ENCODE measurements around the gene TRIM31. TPM values are rescaled to one million over a fixed set of nuclear protein-coding genes. Genes with fewer than 3 reads are reported as not detected.

TRIM31 gene
- total and polyA plus RNA-seq, 2 experiments from 2014 or later = not detected

DNA sequence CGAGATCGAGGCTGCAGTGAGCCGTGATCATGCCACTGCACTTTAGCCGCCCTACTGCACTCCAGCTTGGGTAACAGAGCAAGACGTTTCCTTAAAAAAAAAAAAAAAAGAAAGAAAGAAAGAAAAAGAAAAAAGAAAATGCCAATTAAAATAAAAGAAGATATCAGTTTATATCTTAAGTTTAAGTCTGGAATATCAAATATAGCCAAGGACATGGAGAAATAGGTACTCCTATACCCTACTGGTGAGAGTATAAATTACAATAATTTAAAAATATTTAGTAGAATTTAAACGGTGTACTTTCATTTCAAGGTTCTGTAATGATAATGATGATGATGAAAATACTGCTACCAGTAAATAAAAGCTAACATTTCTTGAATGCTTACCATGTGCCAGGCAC lies 3.8 kb upstream of the TRIM31 start:
- 0 out of 2 replicates have a peak, but pooled peaks cover 3% of the 10 kb centered on the region for H3K4me1 ChIP-seq (ENCODE audit: insufficient read depth)
- no peak overlapping the region for H3K27ac ChIP-seq
- no peak overlapping the region for H3K9ac ChIP-seq
- H3K9me2 ChIP-seq (ENCODE audit: insufficient read depth) = no peaks in the 10 kb centered on the region
- no peaks in the 10 kb centered on the region for H3K9me3 ChIP-seq (ENCODE audit: low read depth)
- H3K4me3 ChIP-seq = no peak overlapping the region
- no peak overlapping the region for H3K4me2 ChIP-seq (ENCODE audit: unreplicated experiment)
- H3K36me3 ChIP-seq (ENCODE audit: low read depth) = no peaks in the 10 kb centered on the region
- DNase-seq = no peak
- TF ChIP-seq EZH2phosphoT487 (IDR thresholded peaks at IDR 0.05; ENCODE audit: insufficient read depth, low read depth) (no peak), EZH2 (IDR thresholded peaks at IDR 0.05; ENCODE audit: insufficient read depth, poor library complexity, severe bottlenecking) (no peak)
- H3K27me3 ChIP-seq (replicated peaks; ENCODE audit: insufficient read depth) = peaks cover 24% of the 10 kb centered on the region
- in situ Hi-C loops (cut with MboI) = no loop called here
- 57 to 60% methylated on average over 6 of the region's 6 CpGs for WGBS, 2 experiments (ENCODE audit: low coverage in 1 of 2, low lambda C conversion rate in 2 of 2, missing lambda C conversion rate in 2 of 2)
- H4K20me1 ChIP-seq (ENCODE audit: insufficient read depth) = no peaks in the 10 kb centered on the region
- no peak overlapping the region for H2AFZ ChIP-seq
- no peaks in the 10 kb centered on the region for H3K79me2 ChIP-seq (ENCODE audit: insufficient read depth)
- H3F3A ChIP-seq (ENCODE audit: insufficient read depth) = no peaks in the 10 kb centered on the region

DNA sequence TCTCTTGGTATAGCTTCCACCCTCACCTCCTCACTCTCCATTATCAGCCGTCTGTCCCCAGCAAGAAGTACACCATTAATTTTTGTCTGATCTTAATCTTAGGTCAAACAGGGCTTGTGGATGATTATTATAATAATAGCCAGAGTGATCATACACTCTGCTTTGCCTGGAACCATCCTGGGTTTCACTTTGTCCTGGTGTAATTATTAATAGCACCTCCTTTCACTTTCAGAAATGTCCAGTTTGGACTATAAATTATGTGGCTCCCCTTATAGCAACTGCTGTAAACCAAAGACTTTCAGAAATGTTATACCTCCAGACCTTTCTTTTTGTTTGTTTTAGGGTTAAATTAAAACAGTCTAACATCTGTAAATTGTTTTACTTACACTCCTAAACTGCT lies 951 bp upstream of the TRIM31 start:
- Histone ChIP-seq H3K9me3 (ENCODE audit: low read depth) (no peaks in the 10 kb centered on the region), H3K36me3 (ENCODE audit: low read depth) (no peaks in the 10 kb centered on the region), H3K79me2 (ENCODE audit: insufficient read depth) (no peaks in the 10 kb centered on the region), H3K4me1 (ENCODE audit: insufficient read depth) (no peaks in the 10 kb centered on the region), H3K27ac (no peak overlapping the region), H3F3A (ENCODE audit: insufficient read depth) (no peaks in the 10 kb centered on the region), H3K9ac (no peak overlapping the region), H3K9me2 (ENCODE audit: insufficient read depth) (no peaks in the 10 kb centered on the region), H3K4me3 (no peak overlapping the region), H3K27me3 (replicated peaks; ENCODE audit: insufficient read depth) (peaks cover 47% of the 10 kb centered on the region), H3K4me2 (ENCODE audit: unreplicated experiment) (no peak overlapping the region), H4K20me1 (ENCODE audit: insufficient read depth) (no peaks in the 10 kb centered on the region), H2AFZ (no peak overlapping the region)
- in situ Hi-C loops (cut with MboI) = no loop called here
- TF ChIP-seq EZH2 (IDR thresholded peaks at IDR 0.05; ENCODE audit: insufficient read depth, poor library complexity, severe bottlenecking) (no peak), EZH2phosphoT487 (IDR thresholded peaks at IDR 0.05; ENCODE audit: insufficient read depth, low read depth) (no peak)
- 21 to 29% methylated on average over 1 of the region's 1 CpG for WGBS, 2 experiments (ENCODE audit: low coverage in 1 of 2, low lambda C conversion rate in 2 of 2, missing lambda C conversion rate in 2 of 2)
- no peak for DNase-seq

- 53 to 57% methylated on average over 10 of the region's 10 CpGs for WGBS, 2 experiments (ENCODE audit: low coverage in 1 of 2, low lambda C conversion rate in 2 of 2, missing lambda C conversion rate in 2 of 2)
Observed at GRCh38 chr6:30112402-30112994, 392 bp downstream of the TRIM31 start.

GRCh38 chr6:30111266-30111856 lies 1.5 kb downstream of the TRIM31 start:
- H2AFZ ChIP-seq = no peak overlapping the region
- H3F3A ChIP-seq (ENCODE audit: insufficient read depth) = no peaks in the 10 kb centered on the region
- H3K9ac ChIP-seq = no peak overlapping the region
- no peaks in the 10 kb centered on the region for H3K4me1 ChIP-seq (ENCODE audit: insufficient read depth)
- H3K79me2 ChIP-seq (ENCODE audit: insufficient read depth) = no peaks in the 10 kb centered on the region
- in situ Hi-C loops (cut with MboI) = no loop called here
- H3K9me2 ChIP-seq (ENCODE audit: insufficient read depth) = no peaks in the 10 kb centered on the region
- no peak for DNase-seq
- H4K20me1 ChIP-seq (ENCODE audit: insufficient read depth) = no peaks in the 10 kb centered on the region
- H3K27ac ChIP-seq = no peak overlapping the region
- no peaks in the 10 kb centered on the region for H3K36me3 ChIP-seq (ENCODE audit: low read depth)
- TF ChIP-seq EZH2phosphoT487 (IDR thresholded peaks at IDR 0.05; ENCODE audit: insufficient read depth, low read depth) (no peak), EZH2 (IDR thresholded peaks at IDR 0.05; ENCODE audit: insufficient read depth, poor library complexity, severe bottlenecking) (peak; percentile 48)
- WGBS, 2 experiments (ENCODE audit: low coverage in 1 of 2, low lambda C conversion rate in 2 of 2, missing lambda C conversion rate in 2 of 2) = 44 to 51% methylated on average over 27 of the region's 27 CpGs
- H3K4me3 ChIP-seq = no peak overlapping the region
- peaks cover 50% of the 10 kb centered on the region for H3K27me3 ChIP-seq (replicated peaks; ENCODE audit: insufficient read depth)
- no peak overlapping the region for H3K4me2 ChIP-seq (ENCODE audit: unreplicated experiment)
- H3K9me3 ChIP-seq (ENCODE audit: low read depth) = no peaks in the 10 kb centered on the region

More at GRCh38 chr6:30112402-30112994, 392 bp downstream of the TRIM31 start:
- H3K4me1 ChIP-seq (ENCODE audit: insufficient read depth) = no peaks in the 10 kb centered on the region
- in situ Hi-C loops (cut with MboI) = no loop called here
- H3K27me3 ChIP-seq (replicated peaks; ENCODE audit: insufficient read depth) = peaks cover 50% of the 10 kb centered on the region
- no peaks in the 10 kb centered on the region for H3K9me3 ChIP-seq (ENCODE audit: low read depth)
- H2AFZ ChIP-seq = no peak overlapping the region
- TF ChIP-seq EZH2 (IDR thresholded peaks at IDR 0.05; ENCODE audit: insufficient read depth, poor library complexity, severe bottlenecking) (no peak), EZH2phosphoT487 (IDR thresholded peaks at IDR 0.05; ENCODE audit: insufficient read depth, low read depth) (no peak)
- H3F3A ChIP-seq (ENCODE audit: insufficient read depth) = no peaks in the 10 kb centered on the region
- no peaks in the 10 kb centered on the region for H4K20me1 ChIP-seq (ENCODE audit: insufficient read depth)
- H3K4me3 ChIP-seq = no peak overlapping the region
- H3K4me2 ChIP-seq (ENCODE audit: unreplicated experiment) = no peak overlapping the region
- no peaks in the 10 kb centered on the region for H3K9me2 ChIP-seq (ENCODE audit: insufficient read depth)
- H3K27ac ChIP-seq = no peak overlapping the region
- H3K9ac ChIP-seq = no peak overlapping the region
- no peaks in the 10 kb centered on the region for H3K79me2 ChIP-seq (ENCODE audit: insufficient read depth)
- no peak for DNase-seq
- no peaks in the 10 kb centered on the region for H3K36me3 ChIP-seq (ENCODE audit: low read depth)

All from GM23248 (cell line).